HS-5 (cell line): ENCODE results near the gene SLC5A9.
"Not testable (repeated sequence)": the region's sequence is repeated elsewhere in the genome, so short reads cannot be mapped to it uniquely, and the experiment has no call there.

Experiments
- DNase-seq: peaks from one replicate; pipeline ENCODE4 v3.0.0-alpha.2; 2012; ENCODE audit warnings: low read depth

The SLC5A9 gene

GRCh38 chr1:48242141-48242736, 19.7 kb downstream of the SLC5A9 start:
- DNase-seq, result no peak

DNA sequence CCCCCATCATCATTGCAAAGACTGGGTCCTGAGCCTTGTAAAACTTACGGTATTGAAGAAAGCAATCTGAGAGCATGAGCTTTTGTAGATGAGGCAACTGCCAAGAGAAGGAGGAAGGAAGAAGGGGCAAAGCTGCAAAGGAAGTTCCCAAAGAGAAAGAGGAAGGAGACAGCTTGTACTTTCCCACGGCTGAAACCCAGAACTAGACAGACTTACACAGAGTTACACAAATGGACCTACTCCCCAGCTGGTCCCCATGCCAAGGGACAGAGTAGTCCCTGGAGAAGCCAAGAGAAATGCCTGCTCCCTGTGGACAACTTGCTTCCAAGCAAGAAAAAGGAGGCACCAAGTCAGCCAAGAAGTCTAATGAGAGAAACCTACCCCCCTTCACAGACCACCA, 22.6 kb downstream of the SLC5A9 start:
- no peak for DNase-seq

DNA sequence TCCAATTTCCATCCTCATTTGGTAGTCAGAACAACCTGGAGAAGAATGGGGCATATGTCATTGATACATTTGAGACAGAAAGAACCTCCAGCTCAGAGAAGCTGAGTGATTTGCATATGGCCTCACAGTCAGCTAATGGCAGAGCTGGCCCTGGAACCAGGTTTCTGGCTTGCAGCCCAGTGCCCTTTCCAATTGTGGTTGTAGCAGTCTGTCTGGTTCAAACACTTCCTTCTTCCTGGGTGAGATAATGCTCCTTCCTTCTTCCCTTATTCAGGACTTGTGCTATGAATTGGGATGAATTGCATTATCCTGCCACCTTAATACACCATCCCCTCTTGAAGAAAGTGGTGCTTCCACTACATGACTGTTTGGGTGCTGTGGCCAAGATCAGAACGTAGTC, 24.2 kb downstream of the SLC5A9 start:
- no peak for DNase-seq

- DNase-seq, result no peak
These were observed 25.8 kb downstream of the SLC5A9 start for GRCh38 chr1:48248356-48248755.

DNA sequence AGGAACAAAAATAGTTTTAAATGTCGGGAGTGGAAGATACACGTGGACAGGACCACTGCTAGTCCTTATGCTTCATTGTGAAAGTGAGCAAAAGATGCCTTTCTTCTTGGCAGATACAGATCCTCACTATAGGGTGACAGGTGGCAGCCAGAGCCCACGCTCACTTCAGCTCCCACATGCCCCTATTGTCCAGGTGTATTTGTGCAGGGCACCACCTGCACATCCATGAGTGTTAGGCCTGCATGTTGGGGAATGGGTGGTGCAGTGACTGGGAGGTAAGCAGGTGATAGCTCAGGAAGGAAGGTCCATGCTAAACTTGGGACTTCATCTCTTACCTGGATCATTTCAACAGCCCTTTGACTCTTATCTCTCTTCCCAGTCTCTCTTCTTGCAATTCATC, 27.4 kb downstream of the SLC5A9 start:
- DNase-seq, result no peak

GRCh38 chr1:48250572-48250971, 28.1 kb downstream of the SLC5A9 start:
- DNase-seq, result no peak

GRCh38 chr1:48251323-48251722, 28.8 kb downstream of the SLC5A9 start:
- DNase-seq, result no peak

- DNase-seq, result no peak
These were observed 29.3 kb downstream of the SLC5A9 start for GRCh38 chr1:48251821-48252220.

- DNase-seq, result no peak
These were observed 31.7 kb downstream of the SLC5A9 start for GRCh38 chr1:48254254-48254653.

DNA sequence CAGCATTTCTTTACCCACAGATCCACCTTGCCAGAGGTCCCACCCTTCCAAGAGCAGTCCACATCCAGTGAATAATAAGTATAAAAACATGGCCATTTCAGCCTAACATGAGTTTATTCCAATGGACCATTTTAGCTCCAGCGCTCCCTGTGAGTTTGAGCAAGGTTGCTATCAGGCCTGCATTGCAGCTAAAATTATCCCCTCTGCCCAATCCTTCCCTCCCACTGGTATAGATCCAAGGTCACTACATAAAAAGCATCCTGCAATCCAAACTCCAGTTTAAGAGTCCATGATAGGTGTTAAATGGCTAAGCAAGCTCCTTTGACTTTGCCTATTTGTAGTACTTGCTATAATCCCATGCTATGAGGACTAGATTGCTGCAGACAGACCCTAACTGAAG, 35.6 kb downstream of the SLC5A9 start:
- no peak for DNase-seq

- no peak for DNase-seq
These were observed 39.4 kb downstream of the SLC5A9 start for GRCh38 chr1:48261881-48262400.

DNA sequence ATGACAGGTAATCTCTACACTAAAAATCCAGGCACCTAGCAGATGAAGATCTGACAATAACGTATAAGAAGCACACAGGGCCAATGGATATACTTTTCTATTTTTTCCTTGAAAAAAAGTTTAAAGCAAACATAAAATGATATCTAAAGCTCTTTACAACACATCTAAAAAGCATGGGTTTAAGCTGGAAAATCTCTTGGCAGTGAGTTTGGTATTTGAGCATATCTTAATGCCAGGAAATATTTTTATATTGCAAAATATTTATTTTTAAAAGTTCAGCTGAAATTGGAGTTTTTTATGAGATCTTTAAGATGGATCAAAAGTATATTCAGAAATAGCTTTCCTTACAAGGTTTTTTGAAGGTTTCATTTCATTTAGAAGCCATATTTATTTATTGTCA, 40.5 kb downstream of the SLC5A9 start:
- no peak for DNase-seq

DNA sequence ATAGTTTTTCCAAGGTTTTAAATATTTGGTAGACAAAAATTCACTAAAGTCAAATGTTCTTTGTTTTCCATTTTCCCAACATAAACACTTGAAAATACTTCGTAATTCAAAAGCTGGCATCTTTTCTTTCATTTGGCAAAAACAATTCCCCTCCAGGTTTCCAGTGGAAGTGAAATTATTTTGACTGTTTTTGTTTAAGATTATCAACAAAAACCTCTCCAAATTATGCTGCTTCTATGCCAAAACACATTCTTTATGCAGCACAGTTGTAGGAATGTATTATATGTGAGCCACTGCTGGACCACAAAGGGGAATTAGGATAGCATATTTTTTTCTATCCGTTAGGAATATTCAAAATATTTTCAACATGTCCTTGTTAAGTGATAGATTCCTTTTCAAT, 44.1 kb downstream of the SLC5A9 start:
- DNase-seq, result no peak

DNA sequence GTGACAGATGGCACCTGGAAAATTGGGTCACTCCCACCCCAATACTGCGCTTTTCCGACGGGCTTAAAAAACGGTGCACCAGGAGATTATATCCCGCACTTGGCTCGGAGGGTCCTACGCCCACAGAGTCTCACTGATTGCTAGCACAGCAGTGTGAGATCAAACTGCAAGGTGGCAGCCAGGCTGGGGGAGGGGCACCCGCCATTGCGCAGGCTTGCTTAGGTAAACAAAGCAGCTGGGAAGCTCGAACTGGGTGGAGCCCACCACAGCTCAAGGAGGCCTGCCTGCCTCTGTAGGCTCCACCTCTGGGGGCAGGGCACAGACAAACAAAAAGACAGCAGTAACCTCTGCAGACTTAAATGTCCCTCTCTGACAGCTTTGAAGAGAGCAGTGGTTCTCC, 54.9 kb downstream of the SLC5A9 start:
- DNase-seq, result not testable (repeated sequence)

DNA sequence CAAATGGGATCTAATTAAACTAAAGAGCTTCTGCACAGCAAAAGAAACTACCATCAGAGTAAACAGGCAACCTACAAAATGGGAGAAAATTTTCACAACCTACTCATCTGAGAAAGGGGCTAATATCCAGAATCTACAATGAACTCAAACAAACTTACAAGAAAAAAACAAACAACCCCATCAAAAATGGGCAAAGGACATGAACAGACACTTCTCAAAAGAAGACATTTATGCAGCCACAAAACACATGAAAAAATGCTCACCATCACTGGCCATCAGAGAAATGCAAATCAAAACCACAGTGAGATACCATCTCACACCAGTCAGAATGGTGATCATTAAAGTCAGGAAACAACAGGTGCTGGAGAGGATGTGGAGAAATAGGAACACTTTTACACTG, 59.8 kb downstream of the SLC5A9 start:
- not testable (repeated sequence) for DNase-seq

DNA sequence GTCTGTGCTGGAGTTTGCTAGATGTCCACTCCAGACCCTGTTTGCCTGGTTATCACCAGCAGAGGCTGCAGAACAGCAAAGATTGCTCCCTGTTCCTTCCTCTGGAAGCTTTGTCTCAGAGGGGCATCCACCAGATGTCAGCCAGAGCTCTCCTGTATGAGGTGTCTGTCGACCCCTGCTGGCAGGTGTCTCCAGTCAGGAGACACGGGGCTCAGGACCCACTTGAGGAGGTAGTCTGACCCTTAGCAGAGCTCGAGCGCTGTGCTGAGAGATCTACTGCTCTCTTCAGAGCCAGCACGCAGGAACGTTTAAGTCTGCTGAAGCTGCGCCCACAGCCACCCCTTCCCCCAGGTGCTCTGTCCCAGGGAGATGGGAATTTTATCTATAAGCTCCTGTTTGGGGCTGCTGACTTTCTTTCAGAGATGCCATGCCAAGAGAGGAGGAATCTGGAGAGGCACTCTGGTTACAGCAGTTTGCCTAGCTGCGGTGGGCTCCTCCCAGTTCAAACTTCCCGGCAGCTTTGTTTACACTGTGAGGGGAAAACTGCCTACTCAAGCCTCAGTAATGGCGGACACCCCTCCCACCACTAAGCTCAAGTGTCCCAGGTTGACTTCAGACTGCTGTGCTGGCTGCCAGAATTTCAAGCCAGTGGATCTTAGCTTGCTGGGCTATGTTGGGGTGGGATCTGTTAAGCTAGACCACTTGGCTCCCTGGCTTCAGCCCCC, 62.3 kb downstream of the SLC5A9 start:
- DNase-seq, result not testable (repeated sequence)

GRCh38 chr1:48285525-48285924, 63.0 kb downstream of the SLC5A9 start:
- no peak for DNase-seq

DNA sequence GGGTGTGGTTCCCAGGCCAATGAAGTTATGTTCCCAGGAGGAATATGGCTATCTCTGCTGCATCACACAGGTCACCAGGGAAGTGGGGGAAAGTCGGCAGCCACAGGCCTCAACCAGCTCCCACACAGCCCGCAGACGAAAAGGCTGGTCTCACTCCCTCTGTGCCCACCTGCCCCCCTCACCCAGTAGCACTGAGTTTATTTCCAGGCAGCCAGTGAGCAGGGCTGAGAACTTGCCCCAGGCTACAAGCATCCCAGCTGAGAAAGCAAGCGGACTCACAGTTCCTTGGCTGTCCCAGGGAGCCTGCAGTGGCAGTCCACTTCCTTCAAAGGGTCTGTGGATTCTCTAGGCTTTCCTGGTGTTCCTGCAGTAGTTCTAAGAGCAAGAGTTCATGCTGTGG, 68.9 kb downstream of the SLC5A9 start:
- DNase-seq, result no peak

- DNase-seq, result no peak
These were observed 70.2 kb downstream of the SLC5A9 start for GRCh38 chr1:48292706-48293105.

DNA sequence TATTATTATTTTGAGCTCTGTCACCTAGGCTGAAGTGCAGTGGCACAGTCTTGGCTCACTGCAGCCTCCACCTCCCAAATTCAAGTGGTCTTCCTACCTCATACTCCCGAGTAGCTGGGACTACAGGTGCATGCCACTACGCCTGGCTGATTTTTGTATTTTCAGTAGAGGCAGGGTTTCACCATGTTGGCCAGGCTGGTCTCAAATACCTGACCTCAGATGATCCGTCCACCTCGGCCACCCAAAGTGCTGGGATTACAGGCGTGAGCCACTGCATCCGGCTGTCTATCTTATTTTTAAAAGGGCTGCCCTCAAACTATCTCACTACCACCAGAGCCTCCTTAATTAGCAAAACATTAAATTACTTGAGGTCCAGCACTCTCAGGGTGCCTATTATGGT, 71.6 kb downstream of the SLC5A9 start:
- not testable (repeated sequence) for DNase-seq

- DNase-seq, result no peak
These were observed 72.1 kb downstream of the SLC5A9 start for GRCh38 chr1:48294656-48295055.
